PFSK-1 (cell line): ENCODE results near the gene OR6B3.

Experiments used
- FOXP2 ChIP-seq: optimal IDR thresholded peaks from 2 replicates; pipeline ENCODE3; 2011; ENCODE audit warnings: borderline replicate concordance, control low read depth, inconsistent platforms; ENCODE audit not compliant: insufficient read depth; ENCODE audit errors: extremely low read length, extremely low read depth
- POLR2AphosphoS5 ChIP-seq: IDR thresholded peaks from 2 replicates; pipeline ENCODE4 v1.6.1; 2012; ENCODE audit warnings: low read depth, mild to moderate bottlenecking, control low read depth, low read length, moderate library complexity
- SIN3A ChIP-seq: IDR thresholded peaks from 2 replicates; pipeline ENCODE4 v1.6.1; 2012; ENCODE audit warnings: mild to moderate bottlenecking, low read length, moderate library complexity, borderline replicate concordance; ENCODE audit not compliant: insufficient read depth
- TAF1 ChIP-seq: IDR thresholded peaks from 2 replicates; pipeline ENCODE4 v1.6.1; 2012; ENCODE audit warnings: low read length, control low read depth, borderline replicate concordance; ENCODE audit not compliant: insufficient read depth
- TF ChIP-seq, protein P1 (sequence below), 2 experiments: IDR thresholded peaks; 2 replicates each; pipeline versions ENCODE4 v1.6.1 to v1.8.0; 2011 to 2012; ENCODE audit warnings: low read depth in 2 of 2, low read length in 2 of 2, control low read depth in 1 of 2, inconsistent platforms in 1 of 2, mild to moderate bottlenecking in 1 of 2, moderate library complexity in 1 of 2; ENCODE audit not compliant: insufficient read depth in 1 of 2

DNA sequence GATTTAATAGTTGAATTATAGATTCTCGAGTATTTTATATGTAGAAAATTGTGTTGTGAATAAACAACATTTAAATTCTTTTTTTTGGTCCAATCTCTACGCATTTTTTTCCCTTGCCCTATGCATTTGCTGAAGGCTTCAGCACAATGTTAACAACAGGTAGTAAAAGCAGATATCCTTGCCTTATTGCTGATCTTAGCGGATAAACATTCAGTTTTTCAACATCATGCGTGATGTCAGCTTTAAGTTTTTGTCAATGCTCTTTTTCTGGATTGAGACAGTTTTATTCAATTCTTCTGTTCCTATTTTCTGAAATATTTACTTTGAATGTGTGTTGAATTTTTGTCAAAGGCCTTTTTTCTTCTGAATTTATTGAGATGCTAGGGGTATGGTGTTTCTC lies 11.6 kb upstream of the OR6B3 start:
- TF ChIP-seq, protein P1, sequence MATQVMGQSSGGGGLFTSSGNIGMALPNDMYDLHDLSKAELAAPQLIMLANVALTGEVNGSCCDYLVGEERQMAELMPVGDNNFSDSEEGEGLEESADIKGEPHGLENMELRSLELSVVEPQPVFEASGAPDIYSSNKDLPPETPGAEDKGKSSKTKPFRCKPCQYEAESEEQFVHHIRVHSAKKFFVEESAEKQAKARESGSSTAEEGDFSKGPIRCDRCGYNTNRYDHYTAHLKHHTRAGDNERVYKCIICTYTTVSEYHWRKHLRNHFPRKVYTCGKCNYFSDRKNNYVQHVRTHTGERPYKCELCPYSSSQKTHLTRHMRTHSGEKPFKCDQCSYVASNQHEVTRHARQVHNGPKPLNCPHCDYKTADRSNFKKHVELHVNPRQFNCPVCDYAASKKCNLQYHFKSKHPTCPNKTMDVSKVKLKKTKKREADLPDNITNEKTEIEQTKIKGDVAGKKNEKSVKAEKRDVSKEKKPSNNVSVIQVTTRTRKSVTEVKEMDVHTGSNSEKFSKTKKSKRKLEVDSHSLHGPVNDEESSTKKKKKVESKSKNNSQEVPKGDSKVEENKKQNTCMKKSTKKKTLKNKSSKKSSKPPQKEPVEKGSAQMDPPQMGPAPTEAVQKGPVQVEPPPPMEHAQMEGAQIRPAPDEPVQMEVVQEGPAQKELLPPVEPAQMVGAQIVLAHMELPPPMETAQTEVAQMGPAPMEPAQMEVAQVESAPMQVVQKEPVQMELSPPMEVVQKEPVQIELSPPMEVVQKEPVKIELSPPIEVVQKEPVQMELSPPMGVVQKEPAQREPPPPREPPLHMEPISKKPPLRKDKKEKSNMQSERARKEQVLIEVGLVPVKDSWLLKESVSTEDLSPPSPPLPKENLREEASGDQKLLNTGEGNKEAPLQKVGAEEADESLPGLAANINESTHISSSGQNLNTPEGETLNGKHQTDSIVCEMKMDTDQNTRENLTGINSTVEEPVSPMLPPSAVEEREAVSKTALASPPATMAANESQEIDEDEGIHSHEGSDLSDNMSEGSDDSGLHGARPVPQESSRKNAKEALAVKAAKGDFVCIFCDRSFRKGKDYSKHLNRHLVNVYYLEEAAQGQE (IDR thresholded peaks at IDR 0.05; ENCODE audit: insufficient read depth in 1 of 2, low read depth in 2 of 2, low read length in 2 of 2) = no peak
- no peak for TF ChIP-seq POLR2AphosphoS5
- no peak for TF ChIP-seq SIN3A
- no peak for TF ChIP-seq FOXP2
- TF ChIP-seq TAF1 = no peak
